HG03571 (cell line): Measurements from ENCODE around the gene PKN1.
A peak's percentile ranks its signal among the peaks of the same experiment; 100 is the strongest.

ENCODE experiments used
- ATAC-seq: cut with Tn5 transposase; IDR thresholded peaks from one replicate; pipeline ENCODE4 v1.9.1; 2021; ENCODE audit not compliant: unreplicated experiment

The PKN1 gene

DNA sequence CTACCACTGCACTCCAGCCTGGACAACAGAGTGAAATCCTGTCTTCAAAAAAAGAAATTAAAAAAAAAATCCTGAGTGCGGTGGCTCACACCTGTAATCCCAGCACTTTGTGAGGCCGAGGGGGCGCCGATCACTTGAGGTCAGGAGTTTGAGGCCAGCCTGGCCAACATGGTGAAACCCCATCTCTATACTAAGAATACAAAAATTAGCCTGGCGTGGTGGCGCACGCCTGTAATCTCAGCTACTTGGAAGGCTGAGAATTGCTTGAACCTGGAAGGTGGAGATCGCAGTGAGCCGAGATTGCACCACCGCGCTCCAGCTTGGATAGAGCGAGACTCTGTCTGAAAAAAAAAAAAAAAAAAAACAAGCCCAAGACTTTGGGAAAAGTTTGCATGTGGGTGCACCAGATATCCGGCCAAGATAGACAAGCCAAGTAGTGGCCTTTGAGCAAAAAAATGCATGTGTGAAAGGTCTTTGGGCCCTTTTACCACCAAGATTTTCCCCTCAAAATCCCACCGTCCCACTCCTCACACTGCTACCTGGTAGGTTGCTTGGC lies 79.4 kb downstream of the PKN1 start:
- no peak for ATAC-seq

- ATAC-seq: no peak
Measured at GRCh38 chr19:14514215-14514863, 81.2 kb downstream of the PKN1 start.

DNA sequence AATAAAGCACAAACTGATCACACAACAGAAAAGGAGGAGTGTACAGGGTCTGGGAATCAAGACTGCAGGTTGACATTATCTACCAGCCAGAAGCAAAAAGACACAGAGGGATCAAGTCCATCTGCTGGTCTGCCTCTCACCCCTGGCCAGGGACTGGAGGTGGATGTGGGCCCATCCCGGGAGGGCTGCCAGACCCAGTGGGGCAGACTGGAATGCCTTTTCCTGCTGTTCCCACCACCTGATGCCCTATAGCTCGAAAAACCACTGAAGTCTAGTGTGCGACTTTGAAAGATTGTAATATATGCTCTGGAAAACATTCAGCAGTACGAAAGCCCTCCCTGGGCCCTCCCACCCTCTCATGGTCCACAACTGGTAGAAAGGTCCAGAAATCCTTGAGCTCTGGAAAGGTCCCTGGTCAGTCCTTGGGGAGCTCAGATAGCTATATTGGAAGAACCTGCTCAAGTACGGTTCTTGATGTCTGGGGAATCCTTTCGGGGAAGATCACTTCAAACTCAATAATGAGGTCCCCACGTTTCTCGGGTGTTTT lies 82.5 kb downstream of the PKN1 start:
- no peak for ATAC-seq

- no peak for ATAC-seq
Measured at GRCh38 chr19:14516048-14516534, 83.0 kb downstream of the PKN1 start.

DNA sequence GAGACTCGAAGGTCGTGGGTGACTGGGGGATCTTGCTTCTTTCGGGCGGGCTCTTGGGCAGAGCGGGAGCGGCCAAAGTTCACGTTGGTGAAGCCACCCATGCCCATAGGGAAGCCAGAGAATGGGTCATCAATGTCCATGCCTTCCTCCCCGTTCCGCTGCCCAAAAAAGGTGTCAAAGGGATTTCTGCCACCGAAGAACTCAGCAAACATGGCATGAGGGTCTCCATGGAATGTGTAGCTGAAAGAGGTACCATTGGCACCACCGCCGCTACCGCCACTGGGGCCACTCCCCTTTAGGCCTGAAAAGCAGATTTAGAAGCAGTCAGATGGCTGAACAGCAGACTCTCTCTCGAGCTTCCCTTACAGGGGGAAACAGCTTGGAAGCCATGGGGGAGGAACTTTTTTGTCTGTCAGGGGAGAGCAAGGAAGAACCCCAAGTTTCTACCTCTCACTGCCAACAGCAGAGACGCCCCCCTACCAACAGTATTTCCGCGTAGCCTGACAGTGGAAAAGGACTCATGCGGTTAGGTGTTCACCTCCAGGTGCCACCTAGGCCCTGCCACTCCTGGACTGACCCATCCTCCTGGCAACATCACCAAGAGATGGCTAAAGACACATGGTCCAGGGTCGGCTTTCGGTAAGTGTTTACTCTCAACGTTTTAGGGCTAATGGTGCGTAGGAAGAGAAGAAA lies 83.8 kb downstream of the PKN1 start:
- ATAC-seq: no peak

DNA sequence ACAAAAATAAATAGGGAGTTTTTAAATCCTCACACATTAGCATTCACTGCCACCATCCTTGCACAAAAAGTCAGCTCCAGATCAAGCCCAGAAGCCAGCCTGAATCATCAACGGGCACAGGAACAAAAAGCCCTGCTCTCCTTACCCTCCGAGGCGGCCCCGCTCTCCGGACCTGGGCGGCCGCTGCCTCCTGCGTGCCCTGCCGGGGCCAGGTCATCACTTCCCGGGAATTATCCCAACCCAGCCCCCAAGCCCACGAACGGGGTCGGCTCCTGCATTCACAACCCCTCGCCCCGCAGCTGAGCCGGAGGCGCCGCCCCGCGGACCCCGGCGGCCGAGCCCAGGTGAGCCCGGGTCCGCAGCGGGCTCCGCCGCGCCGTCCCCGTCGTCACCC lies 84.3 kb downstream of the PKN1 start:
- ATAC-seq: no peak

- ATAC-seq: peak; percentile 54
Measured at GRCh38 chr19:14517840-14518505, 84.9 kb downstream of the PKN1 start, which contains the start of gene DNAJB1. Gene DNAJB1, minus strand, starts transcription at chr19:14518397. Its CDS starts 48 bp downstream, at chr19:14518349.

- ATAC-seq: no peak
Measured at GRCh38 chr19:14519245-14519859, 86.2 kb downstream of the PKN1 start.

DNA sequence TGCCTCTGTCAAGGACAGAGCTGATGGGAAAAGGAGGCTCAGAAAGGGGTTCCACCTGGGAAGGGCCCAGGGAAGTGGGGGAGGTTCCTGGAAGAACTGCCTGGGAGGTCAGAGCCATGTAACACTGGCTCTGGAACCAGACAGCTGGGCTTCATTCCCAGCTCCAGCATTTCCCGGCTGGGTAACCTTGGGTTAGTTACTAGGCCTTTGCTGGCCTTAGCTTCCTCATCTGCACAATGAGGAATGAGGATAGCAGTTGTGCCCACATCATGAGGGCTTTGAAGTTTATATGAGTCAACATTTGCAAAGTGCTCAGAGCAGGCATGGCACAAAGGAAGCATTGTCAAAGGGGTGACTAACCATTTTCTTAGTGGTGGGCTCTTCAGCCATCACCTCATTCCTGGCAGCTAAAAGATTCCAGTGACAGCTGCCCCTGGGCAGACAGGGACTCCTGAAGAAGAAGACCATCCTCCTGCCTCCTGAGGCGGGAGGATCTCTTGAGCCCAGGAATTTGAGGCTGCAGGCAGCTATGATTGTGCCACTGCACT lies 86.8 kb downstream of the PKN1 start:
- no peak for ATAC-seq

DNA sequence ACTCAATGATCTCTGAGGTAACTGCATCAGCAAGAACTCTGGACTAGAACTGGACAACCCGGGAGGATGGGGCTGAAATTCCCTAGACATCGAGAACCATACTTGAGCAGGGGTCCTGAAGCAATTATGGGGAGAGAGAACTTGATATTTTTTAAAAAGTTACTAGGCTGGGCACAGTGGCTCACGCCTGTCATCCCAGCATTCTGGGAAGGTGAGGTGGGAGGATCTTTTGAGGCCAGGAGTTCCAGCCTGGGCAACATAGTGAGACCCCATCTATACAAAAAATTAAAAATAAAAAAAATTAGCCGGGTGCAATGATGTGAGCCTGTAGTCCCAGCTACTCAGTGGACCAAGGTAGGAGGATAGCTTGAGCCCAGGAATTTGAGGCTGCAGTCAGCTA lies 87.4 kb downstream of the PKN1 start:
- ATAC-seq: no peak
